ENCODE measurements around the gene PPP2R2D. TPM values are rescaled to one million over a fixed set of nuclear protein-coding genes. Genes with fewer than 3 reads are reported as not detected.

The PPP2R2D gene
- total and polyA plus RNA-seq, 8 donors = 15.6 to 96.7 (median 36.9) TPM

GRCh38 chr10:131973160-131973951 is 72.5 kb downstream of the PPP2R2D start:
- no peak for TF ChIP-seq POLR2AphosphoS5 (IDR thresholded peaks at IDR 0.05)
- TF ChIP-seq EP300 (IDR thresholded peaks at IDR 0.05) = no peak
- no peak for TF ChIP-seq POLR2A (IDR thresholded peaks at IDR 0.05)
- no peak for TF ChIP-seq CTCF (IDR thresholded peaks at IDR 0.05)
- peak overlapping the region in 2 of 5 donors; percentile 14 to 44 for H3K27ac ChIP-seq
- no peaks in the 10 kb centered on the region for H3K27me3 ChIP-seq
- 87 to 95% (median 92%) methylated on average over 34 of the region's 34 CpGs for WGBS, 5 donors
- H3K36me3 ChIP-seq = peaks cover 29 to 50% (median 47%) of the 10 kb centered on the region in 4 donors
- intact Hi-C loops (cut with DNase I; ENCODE audit: low total_unique reads) = no loop called here
- H3K4me3 ChIP-seq = no peak overlapping the region
- H3K9me3 ChIP-seq = no peaks in the 10 kb centered on the region
- no peak for DNase-seq
- H3K4me1 ChIP-seq = peaks cover 0 to 26% (median 15%) of the 10 kb centered on the region in 4 donors

- H3K36me3 ChIP-seq = peaks cover 24 to 42% (median 39%) of the 10 kb centered on the region in 4 donors
- 86 to 92% (median 88%) methylated on average over 14 of the region's 14 CpGs for WGBS, 5 donors
- no peak overlapping the region for H3K27ac ChIP-seq
- no peak overlapping the region for H3K4me3 ChIP-seq
- no peak for DNase-seq
- peaks cover 0 to 35% (median 19%) of the 10 kb centered on the region in 4 donors for H3K4me1 ChIP-seq
- H3K9me3 ChIP-seq = no peaks in the 10 kb centered on the region
- TF ChIP-seq POLR2A (IDR thresholded peaks at IDR 0.05) = no peak
- TF ChIP-seq POLR2AphosphoS5 (IDR thresholded peaks at IDR 0.05) = no peak
- TF ChIP-seq EP300 (IDR thresholded peaks at IDR 0.05) = no peak
- no peak for TF ChIP-seq CTCF (IDR thresholded peaks at IDR 0.05)
- H3K27me3 ChIP-seq = no peaks in the 10 kb centered on the region
- intact Hi-C loops (cut with DNase I; ENCODE audit: low total_unique reads) = no loop called here
Measured at GRCh38 chr10:131974034-131974817, 73.4 kb downstream of the PPP2R2D start.

DNA sequence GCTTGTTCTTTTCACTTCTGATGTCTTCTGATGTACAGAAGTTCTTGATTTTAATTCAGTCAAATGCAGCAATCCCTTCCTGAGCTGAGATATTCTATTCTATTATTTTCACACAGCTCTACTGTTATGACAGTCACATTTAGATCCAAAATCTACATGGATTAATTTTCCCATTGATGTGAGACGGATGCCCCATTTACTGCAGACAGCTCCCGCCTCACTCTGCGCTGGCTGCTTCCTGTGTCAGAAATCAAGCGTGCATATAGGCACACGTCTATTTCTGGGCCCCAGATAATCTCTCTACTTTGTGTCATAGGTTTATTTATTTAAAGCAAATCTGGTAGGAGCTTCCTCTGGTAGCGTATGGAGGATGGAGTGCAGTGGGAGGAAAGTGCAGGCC is 74.2 kb downstream of the PPP2R2D start:
- H3K4me3 ChIP-seq = no peak overlapping the region
- peaks cover 16 to 34% (median 31%) of the 10 kb centered on the region in 4 donors for H3K36me3 ChIP-seq
- H3K27ac ChIP-seq = no peak overlapping the region
- H3K27me3 ChIP-seq = no peaks in the 10 kb centered on the region
- DNase-seq = no peak
- 75 to 82% (median 80%) methylated on average over 6 of the region's 6 CpGs for WGBS, 5 donors
- no peaks in the 10 kb centered on the region for H3K9me3 ChIP-seq
- intact Hi-C loops (cut with DNase I; ENCODE audit: low total_unique reads) = no loop called here
- TF ChIP-seq CTCF (IDR thresholded peaks at IDR 0.05) (no peak), POLR2AphosphoS5 (IDR thresholded peaks at IDR 0.05) (no peak), POLR2A (IDR thresholded peaks at IDR 0.05) (no peak), EP300 (IDR thresholded peaks at IDR 0.05) (no peak)
- peaks cover 4 to 43% (median 25%) of the 10 kb centered on the region in 4 donors for H3K4me1 ChIP-seq

DNA sequence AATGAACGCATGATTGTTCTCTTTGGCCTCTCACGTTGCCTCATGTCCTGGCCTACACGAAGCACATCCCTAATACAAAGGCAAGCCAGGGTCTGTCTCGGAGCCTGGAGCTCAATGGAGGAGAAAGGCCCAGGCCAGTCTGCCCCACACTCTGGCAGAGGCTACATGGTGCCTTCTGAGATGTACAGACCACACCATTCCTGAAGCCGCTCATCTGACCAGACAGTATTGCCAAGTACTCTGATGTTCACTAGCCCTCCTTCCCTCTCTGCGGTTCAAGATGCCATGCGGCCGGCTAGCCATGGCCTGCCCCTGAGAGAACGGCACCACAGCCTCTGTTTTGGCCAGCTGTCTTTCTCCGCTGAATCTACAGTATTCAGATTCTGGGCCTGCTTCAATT is 75.0 kb downstream of the PPP2R2D start:
- Histone ChIP-seq H3K9me3 (no peaks in the 10 kb centered on the region), H3K36me3 (peaks cover 8 to 26% (median 23%) of the 10 kb centered on the region in 4 donors), H3K4me1 (peaks cover 10 to 51% (median 33%) of the 10 kb centered on the region in 4 donors), H3K27me3 (peaks cover 0 to 2% (median 0%) of the 10 kb centered on the region in 3 donors), H3K4me3 (no peak overlapping the region), H3K27ac (no peak overlapping the region)
- intact Hi-C loops (cut with DNase I; ENCODE audit: low total_unique reads) = no loop called here
- WGBS, 5 donors = 93 to 96% (median 94%) methylated on average over 10 of the region's 10 CpGs
- TF ChIP-seq CTCF (IDR thresholded peaks at IDR 0.05) = no peak
- no peak for TF ChIP-seq POLR2AphosphoS5 (IDR thresholded peaks at IDR 0.05)
- no peak for TF ChIP-seq EP300 (IDR thresholded peaks at IDR 0.05)
- no peak for TF ChIP-seq POLR2A (IDR thresholded peaks at IDR 0.05)
- no peak for DNase-seq

Measured in stomach (tissue), 9 donors.